Measurements from ENCODE around the gene SNED1.

Gene SNED1

DNA sequence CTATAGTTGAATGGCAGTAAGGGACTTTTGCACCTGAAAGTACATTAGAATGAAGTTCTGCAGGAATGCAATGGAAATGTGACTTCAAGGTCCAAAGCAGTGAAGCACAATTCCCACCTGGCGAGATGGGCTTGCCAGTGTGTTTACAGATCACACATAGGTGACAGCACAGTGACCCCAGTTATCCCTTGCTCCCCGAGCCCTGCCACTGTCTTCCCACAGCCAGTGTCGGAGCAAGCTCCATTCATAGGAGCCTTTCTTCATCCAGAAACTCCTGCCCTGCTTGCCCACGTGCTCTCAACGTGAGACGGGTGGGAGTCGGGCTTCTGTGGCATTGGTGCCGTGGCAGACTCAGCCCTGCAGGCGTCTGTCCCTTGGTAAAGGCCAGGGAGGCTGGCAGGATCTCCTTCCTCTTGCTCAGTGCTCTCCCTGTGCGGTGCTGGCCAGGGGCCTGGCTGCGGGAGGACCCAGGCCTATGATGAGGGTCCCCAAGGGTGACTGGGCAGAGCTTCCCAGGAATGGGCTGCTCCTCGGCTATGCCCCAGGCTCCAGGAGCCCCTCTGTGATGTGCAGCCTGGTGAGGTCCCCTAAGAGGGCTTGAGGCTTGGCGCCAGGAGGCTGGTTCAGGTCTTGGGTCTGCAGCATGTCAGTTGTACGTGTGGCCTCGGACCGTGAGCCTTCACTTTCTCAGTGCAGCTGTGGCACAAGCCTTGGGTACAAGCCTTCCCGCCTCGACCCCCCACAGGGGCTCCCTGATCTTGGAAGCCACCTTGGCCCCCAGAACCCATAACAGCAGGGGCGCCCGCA, 40.2 kb downstream of the SNED1 start:
- peak; percentile 23 for FAIRE-seq
- DNase-seq (ENCODE audit: insufficient read length, low spot score) = no peak
- TF ChIP-seq SPI1 (IDR thresholded peaks at IDR 0.05; ENCODE audit: low read depth, low read length) (no peak), POLR2AphosphoS5 (IDR thresholded peaks at IDR 0.05; ENCODE audit: low read depth, low read length) (no peak), TAF1 (IDR thresholded peaks at IDR 0.05; ENCODE audit: low read depth, low read length) (no peak), POU2F2 (IDR thresholded peaks at IDR 0.05; ENCODE audit: low read depth, low read length) (no peak)

DNA sequence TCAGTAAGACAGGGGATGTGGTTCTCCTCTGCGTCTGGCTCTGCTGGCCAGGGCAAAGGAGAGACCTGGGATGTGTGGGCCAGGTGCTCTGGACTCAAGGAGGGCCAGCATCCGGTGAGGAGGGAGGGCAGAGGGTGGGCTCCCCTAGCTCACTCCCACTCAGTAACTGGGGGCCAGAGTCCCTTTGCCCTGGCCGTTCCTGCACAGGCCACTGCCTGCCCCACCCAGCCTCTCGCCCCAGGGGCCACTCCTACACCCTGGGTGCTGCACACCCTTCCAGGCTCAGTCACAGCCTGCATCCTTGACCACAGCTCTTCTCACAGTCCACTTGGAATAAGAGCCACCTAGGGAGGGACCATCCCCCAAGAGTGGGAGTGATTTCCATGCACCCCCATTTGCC, 41.0 kb downstream of the SNED1 start:
- no peak for DNase-seq (ENCODE audit: insufficient read length, low spot score)
- FAIRE-seq = no peak
- TF ChIP-seq POLR2A (IDR thresholded peaks at IDR 0.05; ENCODE audit: low read depth, low read length) (no peak), SPI1 (IDR thresholded peaks at IDR 0.05; ENCODE audit: low read depth, low read length) (no peak), PAX5 (IDR thresholded peaks at IDR 0.05; ENCODE audit: insufficient read depth, low read length, severe bottlenecking) (no peak), POLR2AphosphoS5 (IDR thresholded peaks at IDR 0.05; ENCODE audit: low read depth, low read length) (no peak), TAF1 (IDR thresholded peaks at IDR 0.05; ENCODE audit: low read depth, low read length) (no peak), POU2F2 (IDR thresholded peaks at IDR 0.05; ENCODE audit: low read depth, low read length) (no peak)

GRCh38 chr2:241040081-241040803, 41.8 kb downstream of the SNED1 start:
- no peak for FAIRE-seq
- no peak for DNase-seq (ENCODE audit: insufficient read length, low spot score)
- TF ChIP-seq SPI1 (IDR thresholded peaks at IDR 0.05; ENCODE audit: low read depth, low read length) (no peak), PAX5 (IDR thresholded peaks at IDR 0.05; ENCODE audit: insufficient read depth, low read length, severe bottlenecking) (no peak), POLR2A (IDR thresholded peaks at IDR 0.05; ENCODE audit: low read depth, low read length) (no peak), POU2F2 (IDR thresholded peaks at IDR 0.05; ENCODE audit: low read depth, low read length) (no peak), POLR2AphosphoS5 (IDR thresholded peaks at IDR 0.05; ENCODE audit: low read depth, low read length) (no peak), TAF1 (IDR thresholded peaks at IDR 0.05; ENCODE audit: low read depth, low read length) (no peak)

DNA sequence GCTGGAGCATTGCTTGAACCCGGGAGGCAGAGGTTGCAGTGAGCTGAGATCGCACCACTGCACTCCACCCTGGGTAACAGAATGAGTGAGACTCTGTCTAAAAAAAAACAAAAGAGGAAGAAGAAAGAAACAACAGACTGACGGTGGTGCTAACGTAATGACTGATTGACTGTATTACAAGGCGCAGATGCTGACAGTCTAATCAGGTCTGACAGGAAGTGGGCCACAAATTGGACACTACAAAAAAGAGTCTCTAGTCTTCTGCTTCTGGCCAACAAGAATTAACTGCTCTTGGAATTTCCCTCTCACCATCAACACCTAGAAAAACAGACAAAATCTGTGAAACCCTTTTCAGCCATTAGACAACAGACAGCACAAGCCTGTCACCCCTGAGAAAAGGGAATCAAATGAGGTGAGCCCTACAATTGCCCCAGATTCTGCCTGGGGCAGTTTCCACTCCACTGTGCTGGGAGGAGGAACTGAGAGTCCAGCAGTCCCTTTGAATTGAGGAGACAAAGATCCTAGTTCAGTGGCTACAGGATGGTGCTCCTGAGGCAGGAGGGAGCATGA, 43.3 kb downstream of the SNED1 start:
- no peak for DNase-seq (ENCODE audit: insufficient read length, low spot score)
- peak; percentile 92 for FAIRE-seq
- no peak for TF ChIP-seq PAX5 (IDR thresholded peaks at IDR 0.05; ENCODE audit: insufficient read depth, low read length, severe bottlenecking)
- 0 out of 2 replicates have a peak, but pooled peaks have one; percentile 22 for TF ChIP-seq TAF1 (IDR thresholded peaks at IDR 0.05; ENCODE audit: low read depth, low read length)
- TF ChIP-seq POLR2A (IDR thresholded peaks at IDR 0.05; ENCODE audit: low read depth, low read length) = no peak; the same call in 1 of the 2 replicates
- TF ChIP-seq SPI1 (IDR thresholded peaks at IDR 0.05; ENCODE audit: low read depth, low read length) = peak; percentile 84

GRCh38 chr2:241043581-241043980, 45.2 kb downstream of the SNED1 start:
- DNase-seq (ENCODE audit: insufficient read length, low spot score) = no peak
- no peak for FAIRE-seq

GRCh38 chr2:241047253-241048010, 49.0 kb downstream of the SNED1 start:
- DNase-seq (ENCODE audit: insufficient read length, low spot score) (no peak), FAIRE-seq (no peak)
- no peak for TF ChIP-seq POLR2AphosphoS5 (IDR thresholded peaks at IDR 0.05; ENCODE audit: low read depth, low read length)
- TF ChIP-seq SPI1 (IDR thresholded peaks at IDR 0.05; ENCODE audit: low read depth, low read length) = no peak
- no peak for TF ChIP-seq POU2F2 (IDR thresholded peaks at IDR 0.05; ENCODE audit: low read depth, low read length)
- TF ChIP-seq TAF1 (IDR thresholded peaks at IDR 0.05; ENCODE audit: low read depth, low read length) = no peak
- no peak for TF ChIP-seq POLR2A (IDR thresholded peaks at IDR 0.05; ENCODE audit: low read depth, low read length)
- no peak for TF ChIP-seq PAX5 (IDR thresholded peaks at IDR 0.05; ENCODE audit: insufficient read depth, low read length, severe bottlenecking)

More at GRCh38 chr2:241043581-241043980, 45.2 kb downstream of the SNED1 start:
- TF ChIP-seq PAX5 (IDR thresholded peaks at IDR 0.05; ENCODE audit: insufficient read depth, low read length, severe bottlenecking) = no peak
- TF ChIP-seq POLR2AphosphoS5 (IDR thresholded peaks at IDR 0.05; ENCODE audit: low read depth, low read length) = no peak
- no peak for TF ChIP-seq POLR2A (IDR thresholded peaks at IDR 0.05; ENCODE audit: low read depth, low read length)
- no peak for TF ChIP-seq TAF1 (IDR thresholded peaks at IDR 0.05; ENCODE audit: low read depth, low read length)
- TF ChIP-seq SPI1 (IDR thresholded peaks at IDR 0.05; ENCODE audit: low read depth, low read length) = no peak
- TF ChIP-seq POU2F2 (IDR thresholded peaks at IDR 0.05; ENCODE audit: low read depth, low read length) = no peak

GRCh38 chr2:241048149-241048948, 49.9 kb downstream of the SNED1 start:
- TF ChIP-seq POU2F2 (IDR thresholded peaks at IDR 0.05; ENCODE audit: low read depth, low read length) (no peak), POLR2AphosphoS5 (IDR thresholded peaks at IDR 0.05; ENCODE audit: low read depth, low read length) (no peak), SPI1 (IDR thresholded peaks at IDR 0.05; ENCODE audit: low read depth, low read length) (no peak), POLR2A (IDR thresholded peaks at IDR 0.05; ENCODE audit: low read depth, low read length) (no peak), PAX5 (IDR thresholded peaks at IDR 0.05; ENCODE audit: insufficient read depth, low read length, severe bottlenecking) (no peak), TAF1 (IDR thresholded peaks at IDR 0.05; ENCODE audit: low read depth, low read length) (no peak)
- FAIRE-seq = no peak
- no peak for DNase-seq (ENCODE audit: insufficient read length, low spot score)

GRCh38 chr2:241048949-241049343, 50.5 kb downstream of the SNED1 start:
- TF ChIP-seq SPI1 (IDR thresholded peaks at IDR 0.05; ENCODE audit: low read depth, low read length) (no peak), POLR2AphosphoS5 (IDR thresholded peaks at IDR 0.05; ENCODE audit: low read depth, low read length) (no peak), TAF1 (IDR thresholded peaks at IDR 0.05; ENCODE audit: low read depth, low read length) (no peak), POLR2A (IDR thresholded peaks at IDR 0.05; ENCODE audit: low read depth, low read length) (no peak), POU2F2 (IDR thresholded peaks at IDR 0.05; ENCODE audit: low read depth, low read length) (no peak), PAX5 (IDR thresholded peaks at IDR 0.05; ENCODE audit: insufficient read depth, low read length, severe bottlenecking) (no peak)
- DNase-seq (ENCODE audit: insufficient read length, low spot score) (no peak), FAIRE-seq (no peak)
